Left lung (tissue), 10 donors: Measurements from ENCODE around the gene TMPRSS5. TPM values are rescaled to one million over a fixed set of nuclear protein-coding genes. Genes with fewer than 3 reads are reported as not detected.

ENCODE experiments used
- ATAC-seq: fragments of 200-7000 bp; cut with Tn5 transposase; one replicate; pipeline ENCODE4 v1.9.1; 2020; ENCODE audit warnings: moderate library complexity
- DNase-seq, 4 donors: peaks; one replicate each; pipeline ENCODE4 v3.0.0-alpha.2; 2013 to 2020
- H3K27ac ChIP-seq, 2 donors: fragments of 200-600 bp; sonication (generic) in 1 of 2; one replicate each; pipeline versions ENCODE4 v1.5.0 to v1.8.0; 2020 to 2021
- H3K27me3 ChIP-seq, 2 donors: fragments of 200-600 bp; sonication (generic) in 1 of 2; one replicate each; pipeline versions ENCODE4 v1.5.0 to v1.8.0; 2020 to 2021
- H3K36me3 ChIP-seq, 2 donors: fragments of 200-600 bp; sonication (generic) in 1 of 2; one replicate each; pipeline versions ENCODE4 v1.5.0 to v1.8.0; 2020 to 2021
- H3K4me1 ChIP-seq, 2 donors: fragments of 200-600 bp; one replicate each; pipeline ENCODE4 v1.8.0; 2021
- H3K4me3 ChIP-seq, 2 donors: fragments of 200-600 bp; sonication (generic) in 1 of 2; one replicate each; pipeline versions ENCODE4 v1.5.0 to v1.8.0; 2020 to 2021; ENCODE audit warnings: mild to moderate bottlenecking in 1 of 2
- H3K9me3 ChIP-seq, 2 donors: fragments of 200-600 bp; sonication (generic) in 1 of 2; one replicate each; pipeline versions ENCODE4 v1.5.0 to v1.8.0; 2020 to 2021
- intact Hi-C, 2 donors: fragments of 100-400 bp; cut with DNase I; formaldehyde crosslinking; loops; one replicate each; pipeline versions ENCODE4 v1.11.2 to v1.14.2; 2022
- polyA plus RNA-seq, 6 donors: library from polyadenylated mRNA; unstranded; fragments of 120-200 nt; gene quantifications; one replicate each; pipeline ENCODE4 v1.2.1, GENCODE V29; 2013; ENCODE audit not compliant: insufficient read length in 6 of 6
- total RNA-seq, 2 donors: library from RNA; stranded (reverse); fragmentation: NEBNext Ultra II Directional; extraction: Animal tissue kit (Norgen Biotek cat#: 25700); gene quantifications; one replicate each; pipeline ENCODE4 v1.2.1, GENCODE V29; 2021
- TF ChIP-seq, protein P1 (sequence below), 2 donors: fragments of 200-600 bp; sonication (generic) in 1 of 2; IDR thresholded peaks; one replicate each; pipeline versions ENCODE4 v1.5.0 to v1.8.0; 2021; ENCODE audit warnings: antibody characterized with exemption in 2 of 2
- donor health status: DM: no; HTN: yes; CAD: no.
- donor health status: DM: no; HTN: no; CAD: no.

TMPRSS5 gene
- total and polyA plus RNA-seq, 8 donors: 0.23 to 2.3 (median 1.4) TPM

DNA sequence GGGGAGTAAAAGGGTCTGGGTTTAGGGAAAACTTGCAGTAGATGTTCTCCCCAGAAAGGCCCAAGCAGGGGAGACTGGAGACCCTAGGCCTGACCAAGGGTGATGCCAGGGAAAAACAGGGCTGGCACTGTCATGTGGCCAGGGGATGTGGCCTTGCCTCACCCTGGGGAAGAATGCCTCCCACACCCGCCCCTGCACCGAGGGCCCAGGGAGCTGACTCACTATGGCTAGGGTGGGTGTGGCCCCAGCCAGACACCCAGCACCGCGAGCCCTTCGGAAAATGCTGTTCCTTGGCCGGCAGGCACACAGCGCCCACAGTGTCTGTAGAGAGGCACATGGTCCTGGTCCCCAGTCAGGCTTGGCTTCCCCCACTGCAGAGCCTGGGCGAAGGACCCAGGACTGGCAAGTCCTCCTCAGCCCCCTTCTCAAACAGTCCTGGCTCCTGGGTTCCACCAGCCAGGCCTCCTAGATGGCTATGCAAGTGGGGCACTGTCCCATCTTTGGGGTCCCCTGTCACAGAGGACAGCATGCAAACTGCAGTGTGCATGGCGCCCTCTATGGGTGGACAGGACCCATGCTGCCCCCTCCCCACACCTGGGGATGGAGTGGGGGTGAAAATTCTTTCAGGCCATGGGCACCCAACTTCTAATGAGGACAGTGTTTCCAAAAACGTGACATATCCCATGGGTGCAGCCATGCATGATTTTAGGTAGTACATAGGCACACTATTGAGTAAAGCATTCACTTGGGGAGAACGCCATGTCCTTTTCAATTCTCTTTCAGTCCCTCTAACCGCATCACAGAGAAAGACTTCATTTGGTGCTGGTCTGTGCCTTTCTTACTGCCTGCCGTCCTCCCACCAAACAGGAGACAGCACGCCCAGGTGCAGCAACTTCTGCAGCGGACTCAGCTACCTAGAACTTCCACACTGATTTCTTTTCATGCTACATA is 15.2 kb downstream of the TMPRSS5 start:
- Histone ChIP-seq H3K27ac (no peak overlapping the region), H3K36me3 (no peaks in the 10 kb centered on the region), H3K4me3 (no peak overlapping the region), H3K9me3 (no peaks in the 10 kb centered on the region), H3K27me3 (no peaks in the 10 kb centered on the region), H3K4me1 (no peaks in the 10 kb centered on the region)
- peak; percentile 87 for ATAC-seq
- DNase-seq: peak in 2 of 4 donors; percentile 53 to 75
- TF ChIP-seq, protein P1, sequence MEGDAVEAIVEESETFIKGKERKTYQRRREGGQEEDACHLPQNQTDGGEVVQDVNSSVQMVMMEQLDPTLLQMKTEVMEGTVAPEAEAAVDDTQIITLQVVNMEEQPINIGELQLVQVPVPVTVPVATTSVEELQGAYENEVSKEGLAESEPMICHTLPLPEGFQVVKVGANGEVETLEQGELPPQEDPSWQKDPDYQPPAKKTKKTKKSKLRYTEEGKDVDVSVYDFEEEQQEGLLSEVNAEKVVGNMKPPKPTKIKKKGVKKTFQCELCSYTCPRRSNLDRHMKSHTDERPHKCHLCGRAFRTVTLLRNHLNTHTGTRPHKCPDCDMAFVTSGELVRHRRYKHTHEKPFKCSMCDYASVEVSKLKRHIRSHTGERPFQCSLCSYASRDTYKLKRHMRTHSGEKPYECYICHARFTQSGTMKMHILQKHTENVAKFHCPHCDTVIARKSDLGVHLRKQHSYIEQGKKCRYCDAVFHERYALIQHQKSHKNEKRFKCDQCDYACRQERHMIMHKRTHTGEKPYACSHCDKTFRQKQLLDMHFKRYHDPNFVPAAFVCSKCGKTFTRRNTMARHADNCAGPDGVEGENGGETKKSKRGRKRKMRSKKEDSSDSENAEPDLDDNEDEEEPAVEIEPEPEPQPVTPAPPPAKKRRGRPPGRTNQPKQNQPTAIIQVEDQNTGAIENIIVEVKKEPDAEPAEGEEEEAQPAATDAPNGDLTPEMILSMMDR (IDR thresholded peaks at IDR 0.05): no peak
- intact Hi-C loops: no loop called here

DNA sequence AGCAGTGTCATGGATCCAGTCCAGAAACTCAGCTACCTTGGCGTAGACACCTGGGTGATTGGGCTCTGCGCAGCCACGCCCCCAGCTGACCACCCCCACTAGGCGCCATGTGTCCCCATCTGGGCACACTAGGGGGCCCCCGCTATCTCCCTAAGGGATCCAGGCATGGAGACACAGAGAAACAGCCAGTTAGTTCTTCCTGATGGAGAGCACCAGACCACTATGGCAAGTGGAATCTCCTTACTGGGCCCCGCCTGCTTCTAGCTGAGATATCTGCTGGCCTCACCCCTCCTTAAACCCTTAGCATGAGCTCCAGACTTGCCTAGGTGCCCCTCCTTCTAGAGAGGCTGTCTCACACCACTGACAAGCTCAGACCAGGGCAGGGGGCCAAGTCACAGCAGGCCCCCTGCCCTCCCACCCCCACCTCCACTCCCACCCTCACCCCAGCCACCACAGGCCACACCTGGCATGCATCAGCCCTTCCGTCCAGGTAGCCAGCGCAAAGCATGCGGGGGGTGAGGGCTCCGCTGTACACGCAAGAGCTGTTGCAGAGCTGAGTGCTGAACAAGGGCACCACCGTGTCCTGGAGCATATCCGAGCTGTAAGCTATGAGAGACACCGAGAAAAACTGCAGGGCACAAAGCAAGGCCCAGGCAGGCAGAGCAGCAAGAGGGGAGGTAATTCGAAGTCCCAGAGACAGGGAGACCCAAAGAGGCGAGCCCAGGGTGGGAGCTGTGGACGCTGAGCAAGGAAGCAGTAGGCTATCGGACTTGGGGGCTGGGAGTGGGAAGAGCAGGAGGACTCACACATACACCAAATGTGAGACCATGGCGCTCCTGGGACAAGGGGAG is 16.1 kb downstream of the TMPRSS5 start:
- DNase-seq (no peak), ATAC-seq (no peak)
- no peaks in the 10 kb centered on the region for H3K27me3 ChIP-seq
- no peaks in the 10 kb centered on the region for H3K4me1 ChIP-seq
- H3K9me3 ChIP-seq: no peaks in the 10 kb centered on the region
- no peak overlapping the region for H3K27ac ChIP-seq
- intact Hi-C loops: no loop called here
- H3K4me3 ChIP-seq: no peak overlapping the region
- TF ChIP-seq, protein P1 (IDR thresholded peaks at IDR 0.05): no peak
- H3K36me3 ChIP-seq: no peaks in the 10 kb centered on the region

DNA sequence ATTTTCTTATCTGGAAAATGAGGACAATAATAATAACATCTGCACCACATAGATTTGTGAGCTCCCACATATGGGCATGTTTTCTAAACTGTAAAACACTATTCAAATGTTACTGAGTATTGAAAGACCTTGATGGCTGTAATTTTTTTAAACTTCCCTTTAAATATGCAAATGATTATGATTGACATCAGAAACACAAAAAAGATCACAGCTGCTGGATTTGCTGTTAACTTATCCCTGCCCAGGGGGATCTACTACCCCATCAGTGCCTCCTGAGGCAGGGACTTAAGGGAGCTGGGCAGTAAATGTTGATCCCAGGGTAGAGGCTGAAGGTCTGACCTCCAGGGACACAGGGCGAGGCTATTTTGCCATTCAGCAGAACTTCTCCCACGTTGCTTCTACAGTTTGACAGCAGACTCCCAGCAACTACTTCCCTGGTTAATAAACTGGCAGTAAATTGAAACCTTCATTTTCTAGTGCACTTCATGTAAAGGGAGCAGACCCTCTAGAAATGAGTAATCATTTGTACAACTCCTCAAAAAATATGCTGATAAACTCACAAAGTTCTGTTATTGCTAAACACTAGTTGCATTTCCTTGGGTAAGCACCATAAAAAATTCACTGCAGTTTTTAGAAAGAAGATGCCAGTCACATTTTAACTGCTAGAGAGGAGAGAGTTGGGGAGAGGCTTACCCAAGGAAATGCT is 20.3 kb downstream of the TMPRSS5 start:
- Histone ChIP-seq H3K27me3 (no peaks in the 10 kb centered on the region), H3K36me3 (no peaks in the 10 kb centered on the region), H3K4me3 (no peak overlapping the region), H3K9me3 (no peaks in the 10 kb centered on the region), H3K27ac (no peak overlapping the region), H3K4me1 (no peaks in the 10 kb centered on the region)
- intact Hi-C loops: no loop called here
- ATAC-seq (no peak), DNase-seq (no peak)
- TF ChIP-seq, protein P1 (IDR thresholded peaks at IDR 0.05): no peak

DNA sequence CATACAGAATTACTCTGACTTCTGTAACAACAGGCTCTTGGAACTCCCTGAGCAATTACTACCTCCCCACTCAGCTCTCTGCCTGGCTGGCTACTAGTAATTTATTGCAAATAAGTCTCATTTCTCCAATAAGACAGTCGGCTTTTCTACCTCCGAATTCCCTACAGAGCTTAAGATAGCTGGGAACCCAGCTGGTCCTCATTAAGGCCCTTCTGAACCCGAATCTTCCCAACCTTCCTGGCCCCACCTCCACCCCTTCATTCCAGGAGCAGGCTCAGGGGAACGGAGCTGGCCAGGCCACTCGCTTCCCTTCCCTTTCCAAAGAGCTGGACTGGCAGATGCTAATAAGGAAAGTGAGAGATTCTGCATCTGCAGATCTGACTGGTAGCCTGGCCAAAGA is 21.6 kb downstream of the TMPRSS5 start:
- intact Hi-C loops: no loop called here
- DNase-seq (no peak), ATAC-seq (no peak)

More for the DNA sequence above, 21.6 kb downstream of the TMPRSS5 start:
- no peaks in the 10 kb centered on the region for H3K27me3 ChIP-seq
- no peaks in the 10 kb centered on the region for H3K9me3 ChIP-seq
- no peaks in the 10 kb centered on the region for H3K36me3 ChIP-seq
- no peaks in the 10 kb centered on the region for H3K4me1 ChIP-seq
- no peak overlapping the region for H3K4me3 ChIP-seq
- no peak overlapping the region for H3K27ac ChIP-seq
- TF ChIP-seq, protein P1 (IDR thresholded peaks at IDR 0.05): no peak
